Measurements from ENCODE around the gene PLXNB1.

GRCh38 chr3:48476426-48477053 is 46.7 kb upstream of the PLXNB1 start:
- no peak for TF ChIP-seq CTCF (IDR thresholded peaks at IDR 0.05; ENCODE audit: low read depth, low read length)
- no peak for TF ChIP-seq POLR2A (IDR thresholded peaks at IDR 0.05; ENCODE audit: extremely low read depth, insufficient read length)
